Measurements from ENCODE around the gene MARCHF2. TPM values are rescaled to one million over a fixed set of nuclear protein-coding genes. Genes with fewer than 3 reads are reported as not detected.

The MARCHF2 gene
- total RNA-seq, 1 experiment from 2014 or later = 58.7 TPM

GRCh38 chr19:8457209-8457608, 44.1 kb downstream of the MARCHF2 start:
- ChIA-PET POLR2A (ENCODE audit: unreplicated experiment) (no interaction called here), CTCF (no interaction called here)
- intact Hi-C loops (cut with micrococcal nuclease) = loop anchor here (5.0 kb wide), 4 partner anchors 45 to 105 kb away; partner anchors contain the start of gene MARCHF2
- Histone ChIP-seq H3K4me1 (ENCODE audit: insufficient read depth, low read length) (peaks cover 61% of the 10 kb centered on the region), H3K4me3 (ENCODE audit: low read length) (no peak overlapping the region), H4K20me1 (ENCODE audit: low read length) (peaks cover 100% of the 10 kb centered on the region), H3F3A (ENCODE audit: low read length, unreplicated experiment) (peaks cover 9% of the 10 kb centered on the region), H3K9ac (ENCODE audit: low read length) (no peak overlapping the region), H3K27ac (ENCODE audit: low read length) (no peak overlapping the region), H3K9me2 (replicated peaks; ENCODE audit: low read length) (no peaks in the 10 kb centered on the region), H3K4me2 (ENCODE audit: low read length) (no peak overlapping the region), H3K27me3 (ENCODE audit: low read length) (no peaks in the 10 kb centered on the region), H3K9me3 (ENCODE audit: low read length) (no peaks in the 10 kb centered on the region), H3K79me2 (ENCODE audit: low read length) (peaks cover 100% of the 10 kb centered on the region), H2AFZ (ENCODE audit: low read length) (no peak overlapping the region), H3K36me3 (ENCODE audit: low read depth, low read length) (peaks cover 81% of the 10 kb centered on the region)
- no peak for ATAC-seq
- no peak for DNase-seq
- BruUV-seq (replicated peaks) = no TSS peak
- TF ChIP-seq EZH2 (IDR thresholded peaks at IDR 0.05; ENCODE audit: low read length, unreplicated experiment) = no peak
- no peak for TF ChIP-seq CTCF (conservative IDR thresholded peaks at IDR 0.05; ENCODE audit: low read depth, low read length)
- no peak for TF ChIP-seq EZH2phosphoT487 (IDR thresholded peaks at IDR 0.05; ENCODE audit: borderline replicate concordance, low read length)

- no TSS peak for BruUV-seq (replicated peaks)
- no peak for DNase-seq
- no peak overlapping the region for H3K9ac ChIP-seq (ENCODE audit: low read length)
- H3K27ac ChIP-seq (ENCODE audit: low read length) = no peak overlapping the region
- no peaks in the 10 kb centered on the region for H3K9me3 ChIP-seq (ENCODE audit: low read length)
- no peak overlapping the region for H3K4me2 ChIP-seq (ENCODE audit: low read length)
- H3K27me3 ChIP-seq (ENCODE audit: low read length) = no peaks in the 10 kb centered on the region
- peaks cover 82% of the 10 kb centered on the region for H3K36me3 ChIP-seq (ENCODE audit: low read depth, low read length)
- CTCF ChIA-PET = no interaction called here
- no peak for ATAC-seq
- H4K20me1 ChIP-seq (ENCODE audit: low read length) = peaks cover 100% of the 10 kb centered on the region
- H3K4me1 ChIP-seq (ENCODE audit: insufficient read depth, low read length) = peaks cover 55% of the 10 kb centered on the region
- no peak overlapping the region for H2AFZ ChIP-seq (ENCODE audit: low read length)
- H3F3A ChIP-seq (ENCODE audit: low read length, unreplicated experiment) = peaks cover 9% of the 10 kb centered on the region
- peaks cover 100% of the 10 kb centered on the region for H3K79me2 ChIP-seq (ENCODE audit: low read length)
- no peak overlapping the region for H3K4me3 ChIP-seq (ENCODE audit: low read length)
- intact Hi-C loops (cut with micrococcal nuclease) = loop anchor here (5.0 kb wide), 4 partner anchors 46 to 106 kb away; partner anchors contain the start of gene MARCHF2
- no peaks in the 10 kb centered on the region for H3K9me2 ChIP-seq (replicated peaks; ENCODE audit: low read length)
- TF ChIP-seq EZH2phosphoT487 (IDR thresholded peaks at IDR 0.05; ENCODE audit: borderline replicate concordance, low read length) = no peak
- no peak for TF ChIP-seq CTCF (conservative IDR thresholded peaks at IDR 0.05; ENCODE audit: low read depth, low read length)
- TF ChIP-seq EZH2 (IDR thresholded peaks at IDR 0.05; ENCODE audit: low read length, unreplicated experiment) = no peak
- POLR2A ChIA-PET (ENCODE audit: unreplicated experiment) = interaction anchor here (0.5 kb wide), 1 partner anchor 67 kb away, joined by 3 read pairs; the partner anchor contains the start of gene RAB11B
Observed at GRCh38 chr19:8457827-8458226, 44.7 kb downstream of the MARCHF2 start.

- Histone ChIP-seq H3K36me3 (ENCODE audit: low read depth, low read length) (peaks cover 84% of the 10 kb centered on the region), H3K4me2 (ENCODE audit: low read length) (0 out of 2 replicates have a peak overlapping the region, but pooled peaks have one; percentile 52), H3K79me2 (ENCODE audit: low read length) (peaks cover 100% of the 10 kb centered on the region), H2AFZ (ENCODE audit: low read length) (no peak overlapping the region), H3F3A (ENCODE audit: low read length, unreplicated experiment) (peaks cover 9% of the 10 kb centered on the region), H3K27ac (ENCODE audit: low read length) (no peak overlapping the region), H3K9ac (ENCODE audit: low read length) (no peak overlapping the region), H3K9me3 (ENCODE audit: low read length) (no peaks in the 10 kb centered on the region), H3K27me3 (ENCODE audit: low read length) (no peaks in the 10 kb centered on the region), H3K9me2 (replicated peaks; ENCODE audit: low read length) (no peaks in the 10 kb centered on the region), H3K4me1 (ENCODE audit: insufficient read depth, low read length) (peaks cover 53% of the 10 kb centered on the region), H4K20me1 (ENCODE audit: low read length) (peaks cover 100% of the 10 kb centered on the region), H3K4me3 (ENCODE audit: low read length) (no peak overlapping the region)
- BruUV-seq (replicated peaks) = no TSS peak
- no peak for DNase-seq
- TF ChIP-seq EZH2 (IDR thresholded peaks at IDR 0.05; ENCODE audit: low read length, unreplicated experiment) = no peak
- TF ChIP-seq CTCF (conservative IDR thresholded peaks at IDR 0.05; ENCODE audit: low read depth, low read length) = no peak
- no peak for TF ChIP-seq EZH2phosphoT487 (IDR thresholded peaks at IDR 0.05; ENCODE audit: borderline replicate concordance, low read length)
- no peak for ATAC-seq
- ChIA-PET CTCF (no interaction called here), POLR2A (ENCODE audit: unreplicated experiment) (no interaction called here)
- intact Hi-C loops (cut with micrococcal nuclease) = loop anchor here (5.0 kb wide), 4 partner anchors 46 to 106 kb away; partner anchors contain the start of gene MARCHF2
Observed at GRCh38 chr19:8458380-8458779, 45.3 kb downstream of the MARCHF2 start.

Data from PC-3 (cell line).